HCEC 1CT (cell line): ENCODE data around the gene SHKBP1.
"Not testable (repeated sequence)": the region's sequence is repeated elsewhere in the genome, so short reads cannot be mapped to it uniquely, and the experiment has no call there.

Experiments used
- DNase-seq: peaks from one replicate; pipeline ENCODE4 v3.0.0-alpha.2; 2017

The SHKBP1 gene

GRCh38 chr19:40585241-40585981, 8.7 kb downstream of the SHKBP1 start:
- DNase-seq = peak; percentile 67

GRCh38 chr19:40585982-40586422, 9.3 kb downstream of the SHKBP1 start:
- DNase-seq = no peak

- DNase-seq = no peak
Observed at GRCh38 chr19:40586611-40587010, 9.9 kb downstream of the SHKBP1 start.

GRCh38 chr19:40588110-40588854, 11.6 kb downstream of the SHKBP1 start:
- DNase-seq = no peak

- DNase-seq = no peak
Observed at GRCh38 chr19:40588926-40589569, 12.4 kb downstream of the SHKBP1 start.

GRCh38 chr19:40589591-40590429, 13.1 kb downstream of the SHKBP1 start:
- no peak for DNase-seq

- DNase-seq = no peak
Observed at GRCh38 chr19:40590464-40591265, 14.0 kb downstream of the SHKBP1 start.

GRCh38 chr19:40591724-40592123, 15.1 kb downstream of the SHKBP1 start:
- not testable (repeated sequence) for DNase-seq

GRCh38 chr19:40592170-40592569, 15.5 kb downstream of the SHKBP1 start:
- DNase-seq = peak; percentile 62

GRCh38 chr19:40594255-40594654, 17.6 kb downstream of the SHKBP1 start:
- no peak for DNase-seq

- peak; percentile 59 for DNase-seq
Observed at GRCh38 chr19:40594657-40595091, 18.0 kb downstream of the SHKBP1 start.

GRCh38 chr19:40596608-40597328, 20.1 kb downstream of the SHKBP1 start:
- peak; percentile 59 for DNase-seq

- DNase-seq = no peak
Observed at GRCh38 chr19:40597329-40597838, 20.7 kb downstream of the SHKBP1 start.

- DNase-seq = peak; percentile 75
Observed at GRCh38 chr19:40598121-40598917, 21.6 kb downstream of the SHKBP1 start.

- no peak for DNase-seq
Observed at GRCh38 chr19:40598918-40599307, 22.2 kb downstream of the SHKBP1 start.

- no peak for DNase-seq
Observed at GRCh38 chr19:40599331-40599901, 22.7 kb downstream of the SHKBP1 start.

GRCh38 chr19:40599902-40600569, 23.4 kb downstream of the SHKBP1 start:
- DNase-seq = no peak

GRCh38 chr19:40600570-40601133, 24.0 kb downstream of the SHKBP1 start:
- no peak for DNase-seq
